GM19455 (cell line): ENCODE results near the gene OPN1LW.
"Not testable (repeated sequence)": the region's sequence is repeated elsewhere in the genome, so short reads cannot be mapped to it uniquely, and the experiment has no call there.

Experiments used
- ATAC-seq: cut with Tn5 transposase; IDR thresholded peaks from one replicate; pipeline ENCODE4 v1.9.1; 2021; ENCODE audit not compliant: unreplicated experiment

Gene OPN1LW

DNA sequence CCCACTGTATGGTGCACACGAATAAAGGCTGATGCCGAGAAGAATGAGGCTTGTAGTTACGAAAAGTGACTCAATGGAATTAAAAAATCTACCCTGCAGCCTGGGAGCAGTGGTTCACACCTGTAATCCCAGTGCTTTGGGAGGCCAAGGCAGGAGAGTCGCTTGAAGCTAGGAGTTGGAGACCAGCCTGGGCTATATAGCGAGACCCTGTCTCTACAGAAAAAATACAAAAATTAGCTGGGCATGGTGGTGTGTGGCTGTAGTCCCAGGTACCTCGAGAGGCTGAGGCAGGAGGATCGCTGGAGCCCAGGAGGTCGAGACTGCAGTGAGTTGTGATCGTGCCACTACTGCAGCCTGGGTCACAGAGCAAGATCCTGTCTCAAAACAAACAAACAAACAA lies 11.7 kb upstream of the OPN1LW start:
- ATAC-seq, result no peak

DNA sequence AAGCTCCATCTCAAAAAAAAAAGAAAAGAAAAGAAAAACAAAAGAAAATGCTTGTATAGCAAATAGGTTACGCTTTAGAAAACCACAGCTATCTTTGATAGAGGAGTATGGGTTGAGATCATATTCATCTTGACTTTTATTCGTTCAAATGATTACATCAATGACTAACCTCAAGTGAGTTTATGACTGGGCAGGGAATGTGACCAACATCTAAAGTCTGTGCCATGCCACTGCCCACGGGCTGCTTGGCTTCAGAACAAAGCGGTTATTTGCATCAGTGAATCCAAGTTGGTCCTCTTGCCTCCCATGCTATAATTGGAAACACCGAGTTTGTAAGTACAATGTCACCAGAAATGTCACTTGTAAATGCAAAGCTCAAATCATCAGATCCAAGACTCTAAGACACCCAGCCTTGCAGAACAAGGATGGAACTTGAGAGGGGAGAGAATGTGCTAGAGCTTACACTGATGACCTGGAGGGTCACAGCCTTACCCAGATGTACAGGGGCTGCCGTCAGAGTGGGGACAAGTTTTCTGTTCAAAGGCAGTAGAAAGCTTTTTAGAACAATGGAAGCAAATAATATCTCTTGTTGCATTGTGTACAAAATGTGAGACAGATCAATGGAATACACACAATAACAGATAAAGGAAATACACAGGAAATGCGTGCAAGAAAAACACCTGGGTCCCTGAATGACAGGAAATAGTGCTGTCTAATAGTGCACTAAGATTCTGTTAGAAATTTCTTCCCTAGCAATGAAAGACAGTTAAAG lies 8.4 kb upstream of the OPN1LW start:
- no peak for ATAC-seq

DNA sequence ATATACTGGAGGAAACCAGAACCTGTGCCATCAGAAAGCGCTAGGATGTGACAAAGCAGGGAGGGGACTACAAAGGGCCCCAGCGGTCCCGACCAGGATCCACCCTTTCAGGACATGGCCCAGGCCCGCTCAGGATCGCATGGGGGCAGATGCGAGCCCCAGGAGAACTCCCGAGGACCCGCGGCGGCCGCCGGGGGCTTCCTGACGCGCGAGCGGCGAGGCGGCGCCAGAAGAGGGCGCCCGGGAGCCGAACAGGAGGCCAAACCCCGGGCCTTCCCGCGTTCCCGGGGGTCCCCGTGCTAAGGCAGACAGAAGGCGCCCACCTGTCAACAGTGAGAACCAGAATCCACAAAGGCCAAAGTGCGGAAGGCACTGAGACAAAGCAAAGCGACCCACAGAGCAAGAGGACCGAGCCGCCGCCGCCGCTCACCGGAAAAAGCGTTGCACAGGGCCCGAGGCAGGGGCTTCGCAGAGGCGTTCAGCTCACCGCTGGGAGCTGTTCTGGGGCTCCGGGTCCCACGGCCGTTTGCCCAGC lies 7.3 kb upstream of the OPN1LW start:
- ATAC-seq, result no peak

DNA sequence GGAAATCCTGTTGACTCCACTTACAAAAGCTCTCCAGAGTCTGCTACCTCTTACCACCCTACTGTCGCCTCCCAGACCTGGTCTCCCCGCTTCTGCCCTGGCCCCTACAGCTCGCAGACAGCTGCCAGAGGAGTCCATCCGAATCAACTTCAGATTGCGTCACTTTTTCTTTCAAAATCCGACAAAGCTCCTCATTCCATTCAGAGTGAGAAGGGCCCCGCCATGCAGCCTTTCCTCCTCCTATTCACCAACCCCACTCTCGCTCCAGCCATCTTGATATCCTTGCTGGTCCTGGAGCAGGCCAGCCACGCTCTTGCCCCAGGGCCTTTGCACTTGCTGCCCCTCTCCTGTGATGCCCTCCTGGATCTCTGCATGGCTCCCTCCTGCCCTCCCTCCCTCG lies 5.2 kb upstream of the OPN1LW start:
- ATAC-seq, result no peak

DNA sequence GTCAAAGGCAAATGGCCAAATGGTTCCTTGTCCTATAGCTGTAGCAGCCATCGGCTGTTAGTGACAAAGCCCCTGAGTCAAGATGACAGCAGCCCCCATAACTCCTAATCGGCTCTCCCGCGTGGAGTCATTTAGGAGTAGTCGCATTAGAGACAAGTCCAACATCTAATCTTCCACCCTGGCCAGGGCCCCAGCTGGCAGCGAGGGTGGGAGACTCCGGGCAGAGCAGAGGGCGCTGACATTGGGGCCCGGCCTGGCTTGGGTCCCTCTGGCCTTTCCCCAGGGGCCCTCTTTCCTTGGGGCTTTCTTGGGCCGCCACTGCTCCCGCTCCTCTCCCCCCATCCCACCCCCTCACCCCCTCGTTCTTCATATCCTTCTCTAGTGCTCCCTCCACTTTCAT lies 3.8 kb upstream of the OPN1LW start:
- no peak for ATAC-seq

DNA sequence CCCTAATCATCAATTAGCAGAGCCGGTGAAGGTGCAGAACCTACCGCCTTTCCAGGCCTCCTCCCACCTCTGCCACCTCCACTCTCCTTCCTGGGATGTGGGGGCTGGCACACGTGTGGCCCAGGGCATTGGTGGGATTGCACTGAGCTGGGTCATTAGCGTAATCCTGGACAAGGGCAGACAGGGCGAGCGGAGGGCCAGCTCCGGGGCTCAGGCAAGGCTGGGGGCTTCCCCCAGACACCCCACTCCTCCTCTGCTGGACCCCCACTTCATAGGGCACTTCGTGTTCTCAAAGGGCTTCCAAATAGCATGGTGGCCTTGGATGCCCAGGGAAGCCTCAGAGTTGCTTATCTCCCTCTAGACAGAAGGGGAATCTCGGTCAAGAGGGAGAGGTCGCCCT lies 3.3 kb upstream of the OPN1LW start:
- ATAC-seq, result no peak

DNA sequence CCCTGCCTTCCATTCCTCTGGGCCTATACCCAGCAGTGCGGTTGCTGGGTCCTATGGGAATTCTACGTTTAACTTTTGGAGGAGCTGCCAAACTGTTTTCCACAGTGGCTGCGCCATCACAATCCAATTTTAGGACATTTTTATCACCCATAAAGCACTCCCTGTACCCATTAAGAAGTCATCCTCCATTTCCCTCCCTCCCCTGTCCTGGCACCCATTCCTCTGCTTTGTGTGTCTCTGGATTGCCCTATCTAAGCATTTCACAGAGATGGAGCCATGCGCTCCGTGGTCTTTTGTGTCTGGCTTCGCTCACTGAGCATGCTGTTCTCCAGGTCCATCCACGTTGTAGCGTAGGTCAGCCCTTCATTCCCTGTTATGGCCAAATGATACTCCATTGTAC lies 1.7 kb upstream of the OPN1LW start:
- ATAC-seq, result no peak

DNA sequence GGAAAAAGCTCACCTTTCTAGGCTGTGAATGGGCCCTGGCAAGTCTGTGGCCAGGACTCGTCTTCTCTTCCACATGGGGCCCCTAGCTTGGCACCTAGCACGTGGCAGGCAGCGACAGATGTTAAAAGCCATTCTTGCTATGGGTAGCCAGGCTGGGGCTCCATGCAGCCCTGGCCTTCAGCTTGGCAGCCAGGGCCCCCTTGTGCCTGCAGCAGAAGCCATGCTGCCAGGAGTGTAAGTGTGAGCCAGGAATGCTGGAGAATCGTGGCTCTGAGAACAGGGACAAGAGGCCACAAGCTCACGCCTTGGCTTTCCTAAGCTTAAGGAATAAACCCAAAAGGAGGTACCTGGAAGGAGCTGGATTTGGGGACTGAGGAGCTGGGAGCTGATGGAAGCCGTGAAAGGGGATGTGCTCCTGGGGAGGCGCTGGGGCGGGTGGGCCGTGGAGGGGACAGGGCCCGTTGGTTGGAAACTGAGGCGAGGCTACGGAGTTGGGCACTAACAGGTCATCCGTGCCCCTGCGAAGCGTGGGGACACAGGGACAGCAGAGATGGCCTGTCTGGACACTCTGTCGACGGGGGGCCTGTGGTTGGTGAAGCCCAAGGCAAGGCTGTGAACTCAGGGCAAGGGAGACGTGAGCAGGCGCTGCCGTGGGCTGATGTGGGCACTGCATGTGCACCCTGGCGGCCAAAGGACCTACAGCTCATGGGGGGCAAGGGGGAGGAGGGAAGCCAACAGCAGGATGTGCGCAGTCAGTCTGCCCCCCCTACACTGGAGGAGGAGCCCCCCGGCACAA lies 895 bp upstream of the OPN1LW start:
- no peak for ATAC-seq

DNA sequence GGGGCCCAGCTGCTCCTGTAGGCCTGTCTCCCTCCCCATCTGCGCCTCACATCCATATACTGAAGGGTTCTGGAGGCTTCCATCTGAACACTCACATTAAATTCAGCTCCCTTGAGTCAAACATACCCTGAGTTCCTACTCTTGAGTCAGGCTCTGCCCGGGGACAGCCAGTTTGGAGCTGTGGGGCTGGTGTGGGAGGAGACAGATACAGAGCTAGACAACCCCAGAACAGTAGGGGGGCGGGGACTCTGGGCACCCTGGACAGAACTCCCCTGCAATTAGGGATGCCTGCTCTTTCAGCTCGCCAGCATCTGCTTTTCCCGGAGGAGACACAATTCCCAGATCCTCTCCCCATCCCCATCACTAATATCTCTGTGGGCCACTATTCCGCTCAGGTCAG lies 7.0 kb downstream of the OPN1LW start:
- ATAC-seq, result not testable (repeated sequence)

DNA sequence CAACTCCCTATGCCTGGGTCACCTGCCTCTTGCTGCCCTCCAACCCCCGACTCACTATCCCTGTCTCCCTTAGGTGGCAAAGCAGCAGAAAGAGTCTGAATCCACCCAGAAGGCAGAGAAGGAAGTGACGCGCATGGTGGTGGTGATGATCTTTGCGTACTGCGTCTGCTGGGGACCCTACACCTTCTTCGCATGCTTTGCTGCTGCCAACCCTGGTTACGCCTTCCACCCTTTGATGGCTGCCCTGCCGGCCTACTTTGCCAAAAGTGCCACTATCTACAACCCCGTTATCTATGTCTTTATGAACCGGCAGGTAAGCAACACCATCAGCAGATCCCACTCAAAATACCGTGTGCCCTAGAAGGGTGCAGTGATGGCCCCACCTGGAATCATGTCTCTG lies 12.2 kb downstream of the OPN1LW start:
- ATAC-seq, result not testable (repeated sequence)

DNA sequence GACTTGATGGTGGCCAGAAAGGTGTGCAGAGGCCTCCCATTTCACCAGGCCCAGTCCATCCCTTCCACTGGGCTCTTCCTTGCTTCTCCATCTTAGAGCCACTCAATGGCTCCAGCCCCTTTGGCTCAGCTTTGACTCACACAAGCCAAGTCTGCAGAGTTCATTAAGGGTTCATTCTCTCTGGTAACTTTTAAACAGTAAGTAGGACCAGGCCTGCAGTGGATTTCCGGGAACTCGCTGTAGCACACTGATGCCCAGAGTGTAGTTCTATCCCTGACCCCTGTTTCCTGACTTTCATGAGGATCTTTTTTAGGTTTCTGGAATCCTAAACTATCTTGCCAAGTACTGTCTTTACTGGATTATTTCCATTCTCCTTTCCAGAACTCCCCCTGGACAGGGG lies 13.2 kb downstream of the OPN1LW start:
- ATAC-seq, result not testable (repeated sequence)

DNA sequence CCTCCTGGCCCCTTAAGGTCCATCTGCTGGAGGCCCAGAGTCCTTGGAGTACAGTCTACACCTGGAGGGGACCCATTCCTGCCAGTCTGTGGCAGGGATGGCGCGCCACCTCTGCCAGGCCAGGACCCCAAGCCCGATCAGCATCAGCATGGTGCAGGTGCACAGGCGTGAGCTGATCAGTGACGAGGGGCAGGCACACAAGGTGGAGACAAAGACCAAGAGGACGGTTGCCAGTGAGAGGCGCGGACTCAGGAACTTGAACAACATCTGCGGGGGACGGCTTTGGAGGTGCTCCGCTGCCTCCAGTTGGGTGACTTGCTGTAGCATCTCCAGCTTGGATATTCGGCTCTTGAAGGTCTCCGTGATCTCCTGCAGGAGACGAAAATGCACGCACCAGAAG lies 15.3 kb downstream of the OPN1LW start:
- not testable (repeated sequence) for ATAC-seq

DNA sequence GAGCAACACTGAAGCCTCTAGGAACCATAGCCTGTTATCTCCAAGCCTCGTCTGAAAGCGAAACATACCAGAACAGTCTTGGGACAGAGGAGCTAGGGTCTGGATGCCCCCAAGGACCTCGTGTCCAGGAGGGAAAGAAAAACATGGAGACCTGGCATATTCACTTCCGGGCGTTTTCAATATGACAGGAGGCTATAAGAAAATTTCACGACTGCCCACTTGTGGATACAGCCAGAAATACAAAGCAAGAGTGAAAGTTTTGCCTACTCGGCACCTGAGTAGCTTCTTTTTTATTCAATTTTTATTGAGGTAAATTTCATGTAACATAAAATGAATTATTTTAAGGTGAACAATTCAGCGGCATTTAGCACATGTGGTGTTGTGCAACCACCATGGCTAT lies 20.9 kb downstream of the OPN1LW start:
- not testable (repeated sequence) for ATAC-seq

DNA sequence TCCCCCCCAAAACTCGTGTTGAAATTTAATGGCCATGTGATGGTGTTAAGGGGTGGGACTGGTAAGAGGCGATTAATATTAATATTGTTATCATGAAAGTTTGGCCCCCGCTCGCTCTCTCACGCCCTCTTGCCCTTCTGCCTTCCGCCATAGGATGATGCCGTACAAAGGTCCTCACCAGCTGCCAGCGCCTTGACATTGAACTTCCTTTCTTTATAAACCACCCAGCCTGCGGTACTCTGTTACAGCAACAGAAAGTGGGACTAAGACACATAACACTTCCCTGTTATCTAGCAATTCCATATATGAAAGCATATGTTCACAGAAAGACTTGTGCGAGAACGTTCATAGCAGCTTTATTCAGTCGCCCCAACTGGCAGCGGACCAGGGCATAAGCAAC lies 24.3 kb downstream of the OPN1LW start:
- not testable (repeated sequence) for ATAC-seq

DNA sequence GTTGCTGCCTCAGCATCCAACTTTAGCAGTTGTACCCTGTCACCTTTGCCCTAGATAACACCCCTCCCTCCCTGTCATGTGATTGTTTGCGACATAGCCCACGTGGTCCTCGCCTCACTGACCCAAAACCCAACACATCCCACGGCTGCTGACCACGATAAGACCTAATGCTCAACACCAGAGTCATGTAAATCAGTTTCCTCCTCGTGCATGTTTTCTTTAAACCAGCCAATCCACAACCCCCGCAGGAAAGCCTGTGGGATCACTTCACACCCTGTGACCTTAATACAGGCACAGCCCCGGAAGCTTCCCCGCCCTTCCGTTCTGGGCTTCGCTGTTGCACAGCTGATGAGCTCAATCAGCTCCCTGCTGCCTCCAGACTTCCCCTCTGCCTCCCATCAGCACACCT lies 28.5 kb downstream of the OPN1LW start:
- ATAC-seq, result not testable (repeated sequence)

DNA sequence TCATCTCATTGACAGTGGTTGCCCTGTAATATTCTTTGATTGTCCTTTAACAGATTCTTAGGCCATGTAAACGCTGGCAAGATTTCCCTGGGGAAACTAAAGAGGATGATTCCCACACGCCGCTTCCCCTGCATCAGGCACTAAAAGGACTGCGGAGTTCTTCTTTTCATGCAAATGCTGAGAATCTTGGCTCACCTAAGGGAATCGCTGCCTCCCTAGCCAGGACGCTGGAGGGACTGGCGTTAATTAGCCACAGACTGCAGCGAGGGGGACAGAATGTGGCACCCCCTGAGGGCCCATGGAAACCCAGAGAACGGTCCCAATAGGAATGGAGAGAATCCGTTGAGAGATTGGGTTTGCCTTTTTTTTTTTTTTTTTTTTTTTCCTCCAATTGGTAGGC lies 30.3 kb downstream of the OPN1LW start:
- not testable (repeated sequence) for ATAC-seq

DNA sequence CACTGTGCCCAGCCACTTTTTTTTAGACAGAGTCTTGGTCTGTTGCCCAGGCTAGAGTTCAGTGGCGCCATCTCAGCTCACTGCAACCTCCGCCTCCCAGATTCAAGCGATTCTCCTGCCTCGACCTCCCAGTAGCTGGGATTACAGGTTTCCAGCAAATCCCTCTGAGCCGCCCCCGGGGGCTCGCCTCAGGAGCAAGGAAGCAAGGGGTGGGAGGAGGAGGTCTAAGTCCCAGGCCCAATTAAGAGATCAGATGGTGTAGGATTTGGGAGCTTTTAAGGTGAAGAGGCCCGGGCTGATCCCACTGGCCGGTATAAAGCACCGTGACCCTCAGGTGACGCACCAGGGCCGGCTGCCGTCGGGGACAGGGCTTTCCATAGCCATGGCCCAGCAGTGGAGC lies 38.3 kb downstream of the OPN1LW start, which contains the start of gene OPN1MW:
Gene OPN1MW (plus strand): TSS at position 301 of the 400 bp plus-strand sequence. CDS start 82 bp downstream, at position 383.
- not testable (repeated sequence) for ATAC-seq

DNA sequence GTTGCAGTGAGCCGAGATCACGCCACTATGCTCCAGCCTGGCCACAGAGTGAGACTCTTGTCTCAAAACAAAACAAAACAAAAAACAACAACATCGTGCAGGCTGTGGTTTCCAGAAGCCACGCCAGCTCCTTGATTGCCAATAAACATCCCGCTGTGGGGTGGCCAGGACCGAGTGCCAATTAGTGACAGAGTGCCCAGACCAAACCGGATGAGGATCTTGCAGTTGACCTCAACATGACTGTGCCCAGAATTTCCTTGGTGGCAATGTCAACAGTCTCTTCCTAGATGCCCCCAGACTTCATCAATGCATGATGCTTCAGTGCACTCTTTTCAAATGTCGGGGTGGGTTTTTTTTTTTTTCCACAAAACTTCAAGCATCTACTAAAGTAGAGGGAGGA lies 39.8 kb downstream of the OPN1LW start:
- ATAC-seq, result not testable (repeated sequence)

DNA sequence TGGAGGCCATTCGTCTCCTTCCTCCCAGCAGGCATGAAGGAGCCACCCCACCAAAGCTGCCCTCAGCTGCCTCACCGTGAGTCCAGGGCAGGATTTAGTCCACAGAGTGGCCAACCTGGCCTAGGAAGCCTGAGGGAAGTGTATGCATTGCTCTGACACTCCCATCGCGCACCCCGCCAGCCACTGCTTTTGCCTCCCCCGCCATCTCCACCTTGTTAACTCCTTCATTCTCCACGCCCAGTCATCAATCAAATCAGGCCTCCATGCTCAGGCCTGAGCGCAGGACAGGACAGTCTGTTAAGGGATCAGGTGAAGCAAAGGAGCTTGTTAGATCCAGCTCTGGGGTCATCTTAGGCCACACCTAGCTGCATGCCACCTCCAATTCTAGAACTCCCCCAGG lies 48.8 kb downstream of the OPN1LW start:
- not testable (repeated sequence) for ATAC-seq

DNA sequence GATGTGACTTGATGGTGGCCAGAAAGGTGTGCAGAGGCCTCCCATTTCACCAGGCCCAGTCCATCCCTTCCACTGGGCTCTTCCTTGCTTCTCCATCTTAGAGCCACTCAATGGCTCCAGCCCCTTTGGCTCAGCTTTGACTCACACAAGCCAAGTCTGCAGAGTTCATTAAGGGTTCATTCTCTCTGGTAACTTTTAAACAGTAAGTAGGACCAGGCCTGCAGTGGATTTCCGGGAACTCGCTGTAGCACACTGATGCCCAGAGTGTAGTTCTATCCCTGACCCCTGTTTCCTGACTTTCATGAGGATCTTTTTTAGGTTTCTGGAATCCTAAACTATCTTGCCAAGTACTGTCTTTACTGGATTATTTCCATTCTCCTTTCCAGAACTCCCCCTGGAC lies 50.3 kb downstream of the OPN1LW start:
- not testable (repeated sequence) for ATAC-seq

DNA sequence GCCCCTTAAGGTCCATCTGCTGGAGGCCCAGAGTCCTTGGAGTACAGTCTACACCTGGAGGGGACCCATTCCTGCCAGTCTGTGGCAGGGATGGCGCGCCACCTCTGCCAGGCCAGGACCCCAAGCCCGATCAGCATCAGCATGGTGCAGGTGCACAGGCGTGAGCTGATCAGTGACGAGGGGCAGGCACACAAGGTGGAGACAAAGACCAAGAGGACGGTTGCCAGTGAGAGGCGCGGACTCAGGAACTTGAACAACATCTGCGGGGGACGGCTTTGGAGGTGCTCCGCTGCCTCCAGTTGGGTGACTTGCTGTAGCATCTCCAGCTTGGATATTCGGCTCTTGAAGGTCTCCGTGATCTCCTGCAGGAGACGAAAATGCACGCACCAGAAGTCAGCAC lies 52.4 kb downstream of the OPN1LW start:
- not testable (repeated sequence) for ATAC-seq
